ENCODE data around the gene KRT24. TPM values are rescaled to one million over a fixed set of nuclear protein-coding genes. Genes with fewer than 3 reads are reported as not detected.

KRT24 gene
- polyA plus RNA-seq, 2 of the 4 experiments (the other 2 are of a cell fraction): not detected

DNA sequence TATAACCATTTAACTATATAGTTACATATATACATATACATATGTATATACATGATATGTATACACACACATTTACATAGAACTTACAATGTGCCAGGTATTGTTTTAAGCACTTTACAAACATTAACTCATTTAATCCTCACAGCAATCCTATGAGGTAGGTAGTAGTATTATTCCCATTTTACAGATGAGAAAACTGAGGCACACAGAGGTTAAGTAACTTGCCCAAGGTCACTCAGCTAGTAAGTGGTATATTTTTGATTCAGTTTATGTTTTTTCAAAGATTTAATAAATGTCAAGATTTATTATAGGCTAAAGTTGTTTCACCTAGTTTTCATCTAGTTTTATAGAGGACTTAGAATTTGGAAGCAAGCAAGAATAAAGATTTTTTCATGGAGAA is 45.2 kb downstream of the KRT24 start:
- Histone ChIP-seq H3K9me3 (no peaks in the 10 kb centered on the region), H3K27ac (no peak overlapping the region), H3K4me3 (no peak overlapping the region), H3K4me1 (no peaks in the 10 kb centered on the region), H3K4me2 (no peak overlapping the region)
- FAIRE-seq (no peak), DNase-seq (ENCODE audit: low read depth in 1 of 2, low spot score in 1 of 2) (no peak), ATAC-seq (no peak)
- POLR2A ChIA-PET: no interaction called here
- TF ChIP-seq CBX8 (IDR thresholded peaks at IDR 0.05) (no peak), ZSCAN20 (CRISPR knock-in tag; IDR thresholded peaks at IDR 0.05) (no peak), HOXB13 (CRISPR knock-in tag; IDR thresholded peaks at IDR 0.05; ENCODE audit: low read depth) (no peak), EHMT2 (IDR thresholded peaks at IDR 0.05; ENCODE audit: low read depth) (no peak), NR3C1 (IDR thresholded peaks at IDR 0.05) (no peak), CEBPB (IDR thresholded peaks at IDR 0.05) (no peak), CBX2 (IDR thresholded peaks at IDR 0.05; ENCODE audit: borderline replicate concordance, low read depth) (no peak), JUNB (IDR thresholded peaks at IDR 0.05) (no peak), TFCP2L1 (CRISPR knock-in tag; IDR thresholded peaks at IDR 0.05) (no peak), BHLHE40 (IDR thresholded peaks at IDR 0.05; ENCODE audit: low read depth, low read length) (no peak), MAFK (IDR thresholded peaks at IDR 0.05; ENCODE audit: partially characterized antibody) (no peak), JUN (IDR thresholded peaks at IDR 0.05) (no peak)
- TF ChIP-seq, protein P1, sequence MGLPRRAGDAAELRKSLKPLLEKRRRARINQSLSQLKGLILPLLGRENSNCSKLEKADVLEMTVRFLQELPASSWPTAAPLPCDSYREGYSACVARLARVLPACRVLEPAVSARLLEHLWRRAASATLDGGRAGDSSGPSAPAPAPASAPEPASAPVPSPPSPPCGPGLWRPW (IDR thresholded peaks at IDR 0.05): no peak
- TF ChIP-seq, protein P2, sequence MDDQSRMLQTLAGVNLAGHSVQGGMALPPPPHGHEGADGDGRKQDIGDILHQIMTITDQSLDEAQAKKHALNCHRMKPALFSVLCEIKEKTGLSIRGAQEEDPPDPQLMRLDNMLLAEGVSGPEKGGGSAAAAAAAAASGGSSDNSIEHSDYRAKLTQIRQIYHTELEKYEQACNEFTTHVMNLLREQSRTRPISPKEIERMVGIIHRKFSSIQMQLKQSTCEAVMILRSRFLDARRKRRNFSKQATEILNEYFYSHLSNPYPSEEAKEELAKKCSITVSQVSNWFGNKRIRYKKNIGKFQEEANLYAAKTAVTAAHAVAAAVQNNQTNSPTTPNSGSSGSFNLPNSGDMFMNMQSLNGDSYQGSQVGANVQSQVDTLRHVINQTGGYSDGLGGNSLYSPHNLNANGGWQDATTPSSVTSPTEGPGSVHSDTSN (IDR thresholded peaks at IDR 0.05): no peak
- CTCF ChIA-PET: no interaction called here

DNA sequence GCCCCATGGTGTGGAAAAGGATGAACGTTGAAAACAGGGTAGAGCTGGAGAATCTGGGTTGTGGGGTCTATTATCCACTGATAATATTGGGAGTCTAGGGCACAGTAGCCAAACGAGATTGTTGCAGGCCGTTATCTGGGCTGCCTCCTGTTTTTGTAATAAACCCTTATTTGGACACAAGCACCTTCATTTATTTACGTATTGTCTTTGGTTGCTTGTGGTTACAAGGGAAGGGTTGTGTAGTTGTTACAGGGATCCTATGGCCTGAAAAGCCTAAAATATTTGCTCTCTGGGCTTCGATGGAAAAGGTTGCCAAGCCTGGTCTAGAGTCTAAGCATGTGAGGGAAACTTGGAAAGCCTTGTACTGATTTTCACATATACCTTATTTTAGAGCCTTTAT is 51.6 kb downstream of the KRT24 start:
- WGBS (ENCODE audit: missing lambda C conversion rate): 60% methylated on average over 5 of the region's 5 CpGs
- H3K4me2 ChIP-seq: no peak overlapping the region
- H3K4me3 ChIP-seq: no peak overlapping the region
- peaks cover 5% of the 10 kb centered on the region; the same call in 1 of the 3 replicates for H3K4me1 ChIP-seq
- DNase-seq (ENCODE audit: low read depth in 1 of 2, low spot score in 1 of 2) (no peak), FAIRE-seq (no peak), ATAC-seq (no peak)
- no peak overlapping the region for H3K27ac ChIP-seq
- H3K9me3 ChIP-seq: no peaks in the 10 kb centered on the region
- POLR2A ChIA-PET: no interaction called here
- TF ChIP-seq, protein P3, sequence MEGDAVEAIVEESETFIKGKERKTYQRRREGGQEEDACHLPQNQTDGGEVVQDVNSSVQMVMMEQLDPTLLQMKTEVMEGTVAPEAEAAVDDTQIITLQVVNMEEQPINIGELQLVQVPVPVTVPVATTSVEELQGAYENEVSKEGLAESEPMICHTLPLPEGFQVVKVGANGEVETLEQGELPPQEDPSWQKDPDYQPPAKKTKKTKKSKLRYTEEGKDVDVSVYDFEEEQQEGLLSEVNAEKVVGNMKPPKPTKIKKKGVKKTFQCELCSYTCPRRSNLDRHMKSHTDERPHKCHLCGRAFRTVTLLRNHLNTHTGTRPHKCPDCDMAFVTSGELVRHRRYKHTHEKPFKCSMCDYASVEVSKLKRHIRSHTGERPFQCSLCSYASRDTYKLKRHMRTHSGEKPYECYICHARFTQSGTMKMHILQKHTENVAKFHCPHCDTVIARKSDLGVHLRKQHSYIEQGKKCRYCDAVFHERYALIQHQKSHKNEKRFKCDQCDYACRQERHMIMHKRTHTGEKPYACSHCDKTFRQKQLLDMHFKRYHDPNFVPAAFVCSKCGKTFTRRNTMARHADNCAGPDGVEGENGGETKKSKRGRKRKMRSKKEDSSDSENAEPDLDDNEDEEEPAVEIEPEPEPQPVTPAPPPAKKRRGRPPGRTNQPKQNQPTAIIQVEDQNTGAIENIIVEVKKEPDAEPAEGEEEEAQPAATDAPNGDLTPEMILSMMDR (IDR thresholded peaks at IDR 0.05): no peak
- CTCF ChIA-PET: interaction anchor here (0.9 to 1.3 kb wide), 2 partner anchors 11 to 27 kb away, joined by 4 read pairs; no protein-coding TSS in a partner anchor

DNA sequence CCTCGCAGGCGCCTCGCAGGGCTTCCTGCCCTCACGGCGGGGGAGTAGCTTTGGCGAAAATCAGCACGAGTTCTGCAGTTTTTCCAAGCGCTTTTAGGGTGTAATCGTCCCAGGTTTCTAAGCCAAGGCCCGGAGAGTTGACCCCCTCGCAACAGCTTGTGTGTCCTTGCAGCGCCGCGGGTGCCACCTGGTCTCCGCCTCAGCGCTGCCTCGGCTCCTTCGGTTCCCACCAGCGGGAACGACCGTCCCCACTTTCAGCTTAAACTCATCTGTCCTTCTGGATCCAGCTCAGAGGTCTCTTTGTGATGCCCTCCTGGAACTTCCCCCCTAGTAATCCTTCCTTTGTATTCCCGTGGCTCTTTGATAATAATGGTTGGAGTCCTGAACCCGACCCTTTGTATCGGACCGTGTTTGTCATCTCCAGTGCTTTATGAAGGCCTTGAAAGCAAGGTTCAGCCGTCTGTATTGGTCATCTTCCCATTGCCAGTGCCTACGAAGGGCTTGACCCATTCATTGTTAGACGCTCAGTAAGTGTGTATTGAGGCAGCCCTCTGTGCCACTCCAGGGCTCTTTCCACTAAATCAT is 55.1 kb downstream of the KRT24 start:
- 36% methylated on average over 27 of the region's 28 CpGs for WGBS (ENCODE audit: missing lambda C conversion rate)
- DNase-seq (ENCODE audit: low read depth in 1 of 2, low spot score in 1 of 2): peak in 1 of 2 experiments; percentile 28
- POLR2A ChIA-PET: interaction anchor here (0.8 to 1.1 kb wide), 3 partner anchors 24 to 1040 kb away, joined by 3 to 4 read pairs (median 4); no protein-coding TSS in a partner anchor
- Histone ChIP-seq H3K4me3 (peak overlapping the region; percentile 79), H3K4me2 (peak overlapping the region; percentile 96), H3K27ac (peak overlapping the region; percentile 91 to 92), H3K4me1 (peaks cover 26% of the 10 kb centered on the region), H3K9me3 (no peaks in the 10 kb centered on the region)
- FAIRE-seq: no peak
- ATAC-seq: peak; percentile 51 to 52; a peak in 4 of 6 replicates
- CTCF ChIA-PET: interaction anchor here (0.6 to 3.2 kb wide), 6 partner anchors 12 to 1019 kb away, joined by 3 to 18 read pairs (median 4); partner anchors contain the start of gene IGFBP4
- no peak for TF ChIP-seq MAZ (IDR thresholded peaks at IDR 0.05; ENCODE audit: borderline replicate concordance, low read depth, low read length)
- no peak for TF ChIP-seq ZSCAN20 (CRISPR knock-in tag; IDR thresholded peaks at IDR 0.05)
- TF ChIP-seq, protein P4, sequence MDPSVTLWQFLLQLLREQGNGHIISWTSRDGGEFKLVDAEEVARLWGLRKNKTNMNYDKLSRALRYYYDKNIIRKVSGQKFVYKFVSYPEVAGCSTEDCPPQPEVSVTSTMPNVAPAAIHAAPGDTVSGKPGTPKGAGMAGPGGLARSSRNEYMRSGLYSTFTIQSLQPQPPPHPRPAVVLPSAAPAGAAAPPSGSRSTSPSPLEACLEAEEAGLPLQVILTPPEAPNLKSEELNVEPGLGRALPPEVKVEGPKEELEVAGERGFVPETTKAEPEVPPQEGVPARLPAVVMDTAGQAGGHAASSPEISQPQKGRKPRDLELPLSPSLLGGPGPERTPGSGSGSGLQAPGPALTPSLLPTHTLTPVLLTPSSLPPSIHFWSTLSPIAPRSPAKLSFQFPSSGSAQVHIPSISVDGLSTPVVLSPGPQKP (IDR thresholded peaks at IDR 0.05; ENCODE audit: low read depth, low read length): no peak
- TF ChIP-seq RNF2 (IDR thresholded peaks at IDR 0.05; ENCODE audit: borderline replicate concordance, low read depth): no peak
- TF ChIP-seq, protein P1 (IDR thresholded peaks at IDR 0.05): no peak
- no peak for TF ChIP-seq MAFK (IDR thresholded peaks at IDR 0.05; ENCODE audit: partially characterized antibody)
- TF ChIP-seq, protein P3 (IDR thresholded peaks at IDR 0.05): no peak
- no peak for TF ChIP-seq MYC (IDR thresholded peaks at IDR 0.05; ENCODE audit: borderline replicate concordance, low read length)
- TF ChIP-seq TFCP2L1 (CRISPR knock-in tag; IDR thresholded peaks at IDR 0.05): no peak
- no peak for TF ChIP-seq EP300 (IDR thresholded peaks at IDR 0.05)
- TF ChIP-seq POLR2AphosphoS2 (conservative IDR thresholded peaks at IDR 0.05; ENCODE audit: low read length): no peak
- no peak for TF ChIP-seq RARB (CRISPR knock-in tag; IDR thresholded peaks at IDR 0.05)
- no peak for TF ChIP-seq NPAS2 (CRISPR knock-in tag; IDR thresholded peaks at IDR 0.05; ENCODE audit: borderline replicate concordance)
- no peak for TF ChIP-seq RCOR1 (IDR thresholded peaks at IDR 0.05; ENCODE audit: low read depth, low read length)
- no peak for TF ChIP-seq ZNF302 (CRISPR knock-in tag; IDR thresholded peaks at IDR 0.05)
- TF ChIP-seq FOSB (CRISPR knock-in tag; IDR thresholded peaks at IDR 0.05): no peak
- no peak; the same call in 1 of the 2 replicates for TF ChIP-seq HOXB5 (CRISPR knock-in tag; IDR thresholded peaks at IDR 0.05)
